ENCODE results near the gene CHPF2.

CHPF2 gene, protein sequence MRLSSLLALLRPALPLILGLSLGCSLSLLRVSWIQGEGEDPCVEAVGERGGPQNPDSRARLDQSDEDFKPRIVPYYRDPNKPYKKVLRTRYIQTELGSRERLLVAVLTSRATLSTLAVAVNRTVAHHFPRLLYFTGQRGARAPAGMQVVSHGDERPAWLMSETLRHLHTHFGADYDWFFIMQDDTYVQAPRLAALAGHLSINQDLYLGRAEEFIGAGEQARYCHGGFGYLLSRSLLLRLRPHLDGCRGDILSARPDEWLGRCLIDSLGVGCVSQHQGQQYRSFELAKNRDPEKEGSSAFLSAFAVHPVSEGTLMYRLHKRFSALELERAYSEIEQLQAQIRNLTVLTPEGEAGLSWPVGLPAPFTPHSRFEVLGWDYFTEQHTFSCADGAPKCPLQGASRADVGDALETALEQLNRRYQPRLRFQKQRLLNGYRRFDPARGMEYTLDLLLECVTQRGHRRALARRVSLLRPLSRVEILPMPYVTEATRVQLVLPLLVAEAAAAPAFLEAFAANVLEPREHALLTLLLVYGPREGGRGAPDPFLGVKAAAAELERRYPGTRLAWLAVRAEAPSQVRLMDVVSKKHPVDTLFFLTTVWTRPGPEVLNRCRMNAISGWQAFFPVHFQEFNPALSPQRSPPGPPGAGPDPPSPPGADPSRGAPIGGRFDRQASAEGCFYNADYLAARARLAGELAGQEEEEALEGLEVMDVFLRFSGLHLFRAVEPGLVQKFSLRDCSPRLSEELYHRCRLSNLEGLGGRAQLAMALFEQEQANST

DNA sequence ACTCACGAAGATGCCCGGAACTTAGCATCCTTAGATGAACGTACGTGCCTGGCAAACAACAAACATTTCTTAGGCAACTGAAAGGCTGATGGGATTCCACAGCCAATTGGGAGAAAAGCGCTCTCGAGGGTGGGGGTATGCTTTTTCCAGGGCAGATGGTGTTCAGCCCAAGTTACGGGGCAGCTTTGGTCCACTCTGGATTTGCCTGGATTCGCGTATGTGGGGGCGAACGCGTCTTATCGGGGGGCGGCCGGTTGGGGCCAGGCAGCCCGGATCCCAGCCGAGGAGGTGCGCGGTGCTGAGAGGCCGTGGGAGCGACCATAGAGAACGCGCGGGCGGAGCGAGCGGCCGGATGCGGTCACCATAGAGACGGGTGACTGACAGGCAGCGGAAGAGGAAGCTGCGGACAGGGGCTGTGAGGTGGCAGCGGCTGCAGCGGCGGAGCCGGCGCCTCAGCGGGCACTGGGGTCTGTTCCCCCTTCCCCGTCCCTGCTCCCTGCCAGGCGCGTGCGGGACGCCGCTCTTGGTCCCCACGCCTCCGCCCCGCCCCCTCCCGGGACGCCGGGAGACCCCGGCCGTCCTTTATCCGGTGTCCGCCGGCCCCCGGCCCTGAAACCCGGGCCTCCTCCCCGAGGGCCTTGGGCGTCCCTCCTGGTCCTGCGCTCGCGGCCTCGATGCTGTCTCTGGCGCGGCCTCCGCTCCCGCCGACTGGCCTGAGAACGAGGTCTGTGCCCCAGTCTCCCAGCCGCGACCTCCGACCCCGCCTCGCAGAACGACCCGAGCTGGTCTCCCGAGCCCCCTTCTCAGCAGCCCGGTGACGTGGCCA lies at the start of gene CHPF2:
Gene CHPF2, plus strand, starts transcription at position 393 of the 826 bp plus-strand sequence. CDS start 1,529 bp downstream, outside the sequence.
- DNase-seq (ENCODE audit: extremely low spot score, insufficient read length, low read depth) = peak; percentile 94
- FAIRE-seq = peak; percentile 87

DNA sequence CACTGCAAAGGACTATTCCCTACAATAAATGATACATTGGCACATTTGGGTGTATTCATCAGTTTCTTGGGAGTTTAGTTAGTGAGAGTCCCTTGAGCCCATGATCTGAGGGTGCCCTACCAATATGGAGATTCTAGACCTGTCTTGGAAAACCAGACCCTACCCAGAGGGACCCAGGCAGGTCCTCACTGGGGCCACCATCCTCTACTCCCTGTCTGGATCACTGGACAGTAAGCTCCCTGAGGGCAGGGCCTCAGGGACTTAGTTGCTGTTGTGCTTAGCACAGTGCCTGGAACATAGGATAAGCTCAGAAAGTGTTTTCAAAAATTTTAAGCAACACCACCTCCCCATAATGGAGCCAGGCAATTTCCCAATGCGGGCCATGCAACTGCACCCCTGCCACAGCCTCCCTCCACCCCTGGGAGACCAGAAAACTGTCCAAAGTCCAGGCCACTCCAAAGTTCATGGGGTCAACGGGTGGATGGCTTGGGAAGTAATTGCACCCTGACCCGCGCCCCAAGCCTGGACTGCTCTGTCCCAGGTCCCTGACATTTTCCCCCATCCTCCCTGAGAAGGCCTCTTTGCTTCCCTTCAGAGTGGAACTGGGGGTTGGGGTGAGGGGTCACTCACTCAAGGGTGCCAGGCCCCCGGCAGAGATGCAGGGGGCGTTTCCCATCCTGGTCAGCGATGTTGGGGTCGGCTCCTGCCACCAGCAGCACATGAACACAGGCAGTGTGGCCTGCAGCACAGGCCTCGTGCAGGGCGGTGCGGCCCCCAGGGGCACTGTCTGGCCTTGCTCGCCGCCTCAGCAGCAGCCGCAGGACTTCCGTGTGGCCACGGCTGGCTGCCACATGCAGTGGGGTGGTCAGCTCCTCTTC lies 46.3 kb upstream of the CHPF2 start:
- FAIRE-seq = no peak
- DNase-seq (ENCODE audit: extremely low spot score, insufficient read length, low read depth) = no peak

DNA sequence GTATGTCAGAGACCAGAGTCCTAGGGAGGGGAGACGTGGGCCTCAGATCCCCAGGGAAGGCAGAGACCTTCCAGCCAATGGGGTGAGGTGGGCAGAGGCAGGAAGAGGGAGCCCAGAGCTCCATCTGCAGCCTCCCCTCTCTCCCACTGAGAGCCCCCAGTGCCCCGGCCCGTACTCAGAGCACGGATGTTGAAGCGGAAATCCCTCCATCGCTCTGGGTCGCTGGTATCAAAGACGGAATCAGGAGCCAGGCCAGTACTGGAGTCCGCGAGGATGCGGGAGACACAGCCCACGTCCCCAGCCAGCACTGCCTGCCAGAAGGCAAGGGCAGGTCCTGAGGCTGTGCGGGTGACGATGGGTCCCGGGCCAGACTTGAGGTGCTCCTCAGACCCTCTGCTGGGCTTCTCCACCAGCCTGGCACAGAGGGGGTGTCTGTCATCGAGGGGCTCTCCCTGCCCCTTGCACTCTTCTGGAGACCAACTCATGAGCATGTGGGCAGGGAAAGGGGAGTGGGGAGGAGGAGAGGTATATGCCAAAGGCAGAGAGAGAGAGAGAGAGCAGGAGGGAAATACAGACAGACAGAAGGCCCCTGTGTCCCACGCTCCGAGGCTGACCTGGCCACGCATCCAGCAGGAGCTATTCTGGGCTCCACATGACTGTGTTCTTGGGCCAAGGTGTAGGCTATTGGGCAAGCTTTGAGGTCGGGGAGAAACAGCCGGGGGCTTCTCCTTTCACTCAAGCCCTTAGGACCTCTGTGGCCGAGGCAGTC lies 45.5 kb upstream of the CHPF2 start, which contains the start of gene ASB10:
Gene ASB10, minus strand, starts transcription at position 611 of the 769 bp plus-strand sequence. Its CDS starts 120 bp downstream, at position 491.
- DNase-seq (ENCODE audit: extremely low spot score, insufficient read length, low read depth) = no peak
- FAIRE-seq = no peak

DNA sequence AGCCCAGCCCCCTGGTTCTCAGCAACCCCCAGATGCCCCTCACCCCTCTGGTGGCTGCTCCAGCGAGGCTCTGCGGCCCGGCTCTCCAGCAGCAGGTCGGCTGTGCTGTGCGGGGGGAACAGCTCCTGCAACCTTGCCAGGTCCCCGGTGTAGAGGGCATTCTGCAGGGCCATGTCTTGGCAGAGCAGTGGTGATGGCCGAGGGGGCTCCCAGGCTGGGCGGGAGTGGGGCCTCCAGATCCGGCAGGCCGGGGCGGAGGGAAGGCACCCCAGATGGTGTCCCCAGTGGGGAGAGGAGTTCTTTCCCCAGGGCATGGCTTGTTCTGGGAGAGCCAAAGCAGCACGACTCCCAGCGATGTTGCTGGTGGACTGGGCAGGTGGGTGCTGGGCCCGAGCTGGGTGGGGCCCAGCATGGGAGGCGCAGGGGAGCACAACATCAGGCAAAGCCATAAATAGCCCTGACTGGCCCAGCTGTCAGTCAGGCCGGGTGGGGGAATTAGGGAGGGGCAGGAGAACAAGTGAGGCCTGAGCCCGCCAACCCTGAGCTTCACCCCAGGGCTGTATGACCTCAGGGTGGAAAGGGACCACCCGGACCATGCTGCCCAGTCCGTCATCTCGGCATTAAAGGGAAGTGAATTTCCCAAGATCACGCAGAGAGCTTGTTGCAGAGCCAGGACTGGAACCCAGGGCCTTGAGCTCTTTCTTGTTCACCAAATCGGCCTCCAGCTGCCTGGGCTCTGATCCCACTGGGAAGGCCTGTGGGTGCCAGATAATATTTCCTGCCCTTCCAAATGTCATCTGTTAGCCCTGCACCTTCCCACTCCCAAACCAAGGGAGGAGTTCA lies 44.7 kb upstream of the CHPF2 start:
- DNase-seq (ENCODE audit: extremely low spot score, insufficient read length, low read depth) (no peak), FAIRE-seq (no peak)

DNA sequence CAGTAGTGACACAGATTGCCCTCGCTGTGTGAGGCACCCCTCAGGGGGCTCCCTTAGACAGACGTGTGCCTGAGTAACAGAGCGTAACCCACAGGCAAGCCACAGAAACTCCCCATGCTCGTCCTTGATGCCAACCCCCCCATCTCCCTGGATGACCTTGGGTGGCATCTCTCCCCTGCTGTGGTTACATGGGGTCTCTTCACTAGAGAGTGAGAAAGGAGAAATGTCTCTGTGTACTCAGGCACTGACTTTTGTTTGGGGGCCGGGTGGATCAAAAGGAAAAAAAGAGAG lies 44.1 kb upstream of the CHPF2 start:
- no peak for FAIRE-seq
- no peak for DNase-seq (ENCODE audit: extremely low spot score, insufficient read length, low read depth)

DNA sequence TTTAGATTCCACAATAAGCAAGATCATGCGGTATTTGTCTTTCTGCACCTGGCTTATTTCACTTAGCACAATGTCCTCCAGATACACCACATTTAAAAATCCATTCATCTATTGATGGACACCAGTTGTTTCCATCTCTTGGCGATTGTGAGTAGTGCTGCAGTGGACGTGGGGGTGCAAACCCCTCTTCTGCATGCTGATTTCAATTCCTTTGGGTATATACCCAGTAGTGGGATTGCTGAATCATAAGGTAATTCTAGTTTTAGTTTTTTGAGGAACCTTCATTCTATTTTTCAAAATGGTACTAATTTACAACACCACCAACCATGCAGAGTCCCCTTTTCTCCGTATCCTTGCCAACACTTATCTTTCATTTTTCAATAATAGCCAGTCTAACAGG lies 43.2 kb upstream of the CHPF2 start:
- no peak for FAIRE-seq
- DNase-seq (ENCODE audit: extremely low spot score, insufficient read length, low read depth) = no peak

DNA sequence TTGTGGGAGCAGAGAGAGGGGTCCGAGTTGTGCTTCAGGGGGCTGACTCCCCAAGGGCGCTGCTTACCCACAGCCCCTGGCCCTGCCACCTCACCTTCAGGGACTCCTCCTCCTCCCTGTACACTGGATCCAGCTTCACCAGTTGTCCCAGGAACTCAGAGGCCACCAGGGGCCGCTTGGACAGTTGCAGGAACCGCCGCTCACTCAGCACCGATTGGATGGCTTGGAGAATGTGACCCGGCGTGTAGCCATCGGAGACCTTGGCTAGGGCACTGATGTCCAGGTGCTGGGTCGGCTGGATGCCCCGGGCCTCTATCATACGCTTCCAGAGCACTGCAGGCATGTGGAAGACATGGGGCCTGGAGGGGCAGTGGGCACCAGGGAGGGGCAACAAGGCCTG lies 40.7 kb upstream of the CHPF2 start:
- no peak for FAIRE-seq
- no peak for DNase-seq (ENCODE audit: extremely low spot score, insufficient read length, low read depth)

DNA sequence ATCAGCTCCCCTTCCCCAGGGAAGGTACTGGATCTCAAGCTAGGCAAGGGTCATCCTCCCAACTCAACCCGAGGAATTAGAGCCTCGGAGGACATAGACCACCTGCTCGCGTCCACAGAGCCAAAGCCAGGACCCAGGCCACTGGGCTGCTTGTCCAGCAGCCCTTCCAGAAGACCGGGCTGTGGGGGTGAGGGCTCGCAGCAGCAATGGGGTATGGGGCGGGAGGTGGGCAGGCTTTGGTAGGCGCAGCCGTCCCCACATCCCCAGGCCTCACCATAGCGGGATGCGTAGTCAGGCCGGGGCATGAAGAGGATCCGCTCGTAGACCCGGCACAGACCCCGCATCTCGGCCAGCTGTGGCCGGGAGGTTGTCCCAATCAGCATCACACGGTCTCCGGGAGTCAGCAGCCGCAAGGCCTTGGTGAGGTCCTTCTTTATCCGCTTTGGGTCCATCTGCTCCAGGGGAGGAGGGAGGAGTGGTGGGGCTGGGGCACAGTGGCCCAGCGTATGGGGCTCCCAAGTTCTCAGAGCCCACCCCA lies 40.2 kb upstream of the CHPF2 start:
- no peak for FAIRE-seq
- no peak for DNase-seq (ENCODE audit: extremely low spot score, insufficient read length, low read depth)

DNA sequence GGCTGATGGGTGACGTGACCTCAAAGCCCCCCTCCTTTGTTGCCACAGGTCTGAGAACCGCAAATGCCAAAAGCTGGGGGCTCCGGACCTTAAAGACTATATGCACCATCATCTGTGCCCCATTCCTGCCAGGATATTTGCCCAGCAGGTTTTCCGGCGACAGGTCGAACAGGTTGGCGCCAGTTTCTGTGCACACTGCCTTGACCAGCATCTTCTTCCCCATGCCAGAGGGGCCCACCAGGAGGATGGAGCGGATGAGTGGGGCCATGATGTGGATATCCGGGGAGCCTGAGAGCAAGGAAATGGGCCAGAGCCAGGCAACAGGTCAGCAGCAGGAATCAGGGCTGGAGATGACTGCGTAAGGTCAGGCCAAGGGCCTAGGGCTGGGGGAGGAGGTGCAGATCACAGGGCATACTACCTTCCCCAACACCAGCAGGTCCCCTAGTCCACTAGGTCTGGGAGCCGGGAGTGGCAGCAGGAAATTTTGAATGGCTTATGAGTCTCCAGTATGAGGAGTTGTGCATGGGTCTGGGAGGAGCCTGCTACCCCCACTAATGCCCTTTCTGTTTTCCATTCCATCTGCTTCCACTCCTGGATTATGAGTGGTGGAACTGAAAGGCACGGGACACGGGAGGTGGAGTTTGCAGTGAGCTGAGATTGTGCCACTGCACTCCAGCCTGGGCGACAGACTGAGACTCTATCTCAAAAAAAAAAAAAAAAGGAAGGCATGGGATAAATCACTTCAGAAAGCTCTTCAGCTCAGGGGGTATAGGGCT lies 38.9 kb upstream of the CHPF2 start:
- DNase-seq (ENCODE audit: extremely low spot score, insufficient read length, low read depth) (no peak), FAIRE-seq (no peak)

DNA sequence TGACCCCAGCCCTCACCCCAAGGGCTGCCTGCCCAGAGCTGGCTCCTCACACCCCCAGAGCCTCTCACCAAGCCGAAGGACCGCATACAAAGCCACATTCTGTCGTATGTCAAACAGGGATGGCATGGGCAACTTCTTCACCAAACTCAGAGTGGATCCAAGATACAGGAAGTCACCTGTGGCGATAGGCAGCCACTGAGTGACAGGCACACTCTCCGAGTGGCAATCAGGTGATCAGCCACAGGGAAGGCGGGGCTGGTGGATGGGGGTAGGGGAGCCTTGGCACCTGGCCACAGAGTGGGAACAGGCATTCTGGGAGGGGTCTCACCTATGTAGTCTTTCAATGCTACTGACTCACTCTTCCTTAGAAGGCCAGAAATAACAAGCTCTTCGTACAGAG lies 38.1 kb upstream of the CHPF2 start:
- no peak for FAIRE-seq
- DNase-seq (ENCODE audit: extremely low spot score, insufficient read length, low read depth) = no peak

DNA sequence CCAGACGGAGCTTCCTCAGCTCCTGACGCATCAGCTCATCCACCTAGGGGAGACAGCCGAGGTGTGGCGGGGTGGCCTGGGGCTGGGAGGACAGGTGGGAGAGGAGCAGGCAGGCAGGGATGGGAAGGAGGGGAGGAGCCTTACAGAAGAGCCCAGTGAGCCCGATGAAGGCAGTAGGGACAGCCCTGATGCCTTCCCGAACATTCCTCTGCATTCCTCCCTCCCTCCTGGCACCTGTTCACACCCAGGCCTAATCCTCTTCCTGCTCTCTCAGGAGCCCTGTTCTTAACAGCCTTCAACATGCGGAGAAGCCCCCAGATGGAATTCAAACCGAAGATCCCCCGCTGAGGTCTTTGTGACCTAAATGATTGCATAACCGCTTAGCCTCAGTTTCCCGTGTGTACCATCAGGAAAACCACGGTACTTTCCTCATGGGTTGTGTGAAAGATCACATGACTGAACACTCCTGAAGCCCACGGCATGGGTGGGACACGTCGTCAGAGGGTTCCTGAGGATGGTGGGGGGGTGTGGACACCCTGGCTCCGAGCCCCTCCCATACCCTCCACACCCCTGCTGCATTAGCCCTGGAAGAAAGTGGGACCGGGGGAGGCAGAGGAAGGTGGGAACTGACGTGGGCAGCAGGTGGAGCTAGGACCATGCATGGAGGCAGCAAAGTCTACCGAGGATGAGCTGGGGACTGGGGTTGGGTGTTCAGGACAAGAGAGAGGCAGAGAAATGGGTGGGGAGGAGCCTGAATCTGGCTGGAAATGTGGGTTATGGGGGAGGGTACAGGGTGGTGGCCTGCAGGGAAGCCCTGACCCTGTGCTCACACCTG lies 36.5 kb upstream of the CHPF2 start:
- FAIRE-seq = no peak
- DNase-seq (ENCODE audit: extremely low spot score, insufficient read length, low read depth) = no peak

DNA sequence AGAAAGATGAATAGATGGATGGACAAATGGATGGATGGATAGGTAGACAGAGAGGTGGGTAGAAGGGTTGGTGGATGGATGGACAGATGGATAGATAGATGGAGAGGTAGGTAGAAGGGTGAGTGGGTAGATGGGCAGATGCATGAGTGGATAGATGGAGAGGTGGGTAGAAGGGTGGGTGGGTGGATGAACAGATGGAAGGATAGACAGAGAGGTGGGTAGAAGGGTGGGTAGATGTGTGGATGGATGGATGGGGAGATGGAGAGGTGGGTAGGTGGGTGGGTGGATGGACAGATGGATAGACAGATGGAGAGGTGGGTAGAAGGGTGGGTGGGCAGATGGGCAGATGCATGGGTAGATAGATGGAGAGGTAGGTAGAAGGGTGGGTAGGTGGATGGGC lies 34.4 kb upstream of the CHPF2 start:
- FAIRE-seq (no peak), DNase-seq (ENCODE audit: extremely low spot score, insufficient read length, low read depth) (no peak)

DNA sequence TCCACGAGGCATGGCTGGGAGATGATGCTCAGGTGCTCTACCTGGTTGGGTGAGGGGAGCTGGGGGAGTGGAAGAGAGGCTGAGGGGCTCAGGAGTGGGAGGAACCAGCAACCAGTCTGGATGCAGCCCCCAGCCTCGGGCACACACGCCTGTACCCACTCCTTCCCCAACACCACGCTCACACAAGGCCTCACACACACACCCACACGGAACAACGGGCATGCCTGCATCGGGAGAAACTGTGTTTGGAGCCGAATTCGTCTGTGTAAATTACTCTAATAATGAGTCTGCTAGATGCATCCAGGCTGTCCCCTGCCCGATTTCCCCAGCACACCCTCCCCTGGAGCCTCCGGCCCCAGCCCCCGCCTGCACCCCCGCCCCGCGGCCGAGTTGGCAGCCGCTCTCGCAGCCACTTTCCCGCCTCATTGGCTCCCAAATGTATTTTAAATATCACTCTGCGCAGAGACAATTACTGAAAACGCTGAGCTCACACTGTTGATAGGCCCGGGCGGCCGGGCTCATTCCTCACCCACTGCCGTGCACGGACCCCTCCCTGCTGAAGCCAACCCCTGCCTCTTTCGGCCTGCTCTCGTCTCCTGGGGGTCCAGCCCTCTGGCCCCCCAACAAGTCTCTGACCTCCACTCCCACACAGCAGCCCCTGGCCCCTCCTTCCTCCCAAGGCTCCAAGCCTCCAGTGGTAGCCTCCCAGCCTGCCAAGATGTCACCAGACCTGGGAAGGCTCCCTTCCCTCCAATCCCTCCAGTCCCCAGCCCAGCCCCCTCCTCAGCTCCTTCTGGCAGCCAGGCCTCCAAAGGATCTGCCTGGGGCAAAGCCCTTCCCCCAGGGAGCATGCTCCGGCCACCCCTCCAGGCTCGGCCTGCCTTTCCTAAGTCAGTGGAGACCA lies 33.1 kb upstream of the CHPF2 start:
- no peak for DNase-seq (ENCODE audit: extremely low spot score, insufficient read length, low read depth)
- no peak for FAIRE-seq

DNA sequence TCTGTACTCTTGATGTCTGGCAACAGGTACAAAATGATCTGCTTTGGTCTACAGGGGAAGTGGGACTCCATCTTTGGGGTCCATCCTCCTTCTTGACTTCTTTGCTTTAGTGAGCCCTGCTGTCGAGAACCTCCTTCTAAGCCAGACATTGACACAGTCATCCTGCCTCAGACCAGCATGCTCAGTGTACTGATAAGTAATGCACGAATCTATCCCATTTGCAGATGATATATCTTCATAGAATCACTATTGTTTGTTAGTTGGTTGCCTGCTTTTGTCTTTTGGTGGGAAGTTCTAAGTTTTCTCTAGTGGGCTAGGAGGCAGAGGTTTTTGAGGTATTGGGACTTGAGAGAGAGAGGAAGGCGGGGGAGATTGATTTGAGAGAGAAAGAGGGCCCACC lies 30.9 kb upstream of the CHPF2 start:
- no peak for DNase-seq (ENCODE audit: extremely low spot score, insufficient read length, low read depth)
- no peak for FAIRE-seq

DNA sequence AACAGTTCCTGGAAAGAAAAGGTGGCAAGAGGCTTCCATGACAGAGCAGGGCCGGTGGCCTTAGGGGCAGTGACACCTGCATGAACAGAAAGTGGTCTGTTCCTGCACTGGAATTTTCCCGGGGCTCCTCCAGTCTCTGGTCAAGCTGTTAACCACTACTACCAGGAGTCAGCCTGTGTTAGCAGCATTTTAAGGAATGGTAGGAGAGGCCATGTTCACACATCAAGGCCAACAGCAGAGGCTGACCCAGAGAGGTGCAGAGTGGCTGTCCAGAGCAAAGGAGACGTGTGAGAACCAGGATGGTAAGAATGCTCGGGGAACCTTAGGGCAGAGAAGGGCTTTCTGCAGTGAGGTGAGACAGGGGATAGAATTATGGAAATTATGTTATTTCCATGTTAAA lies 30.5 kb upstream of the CHPF2 start:
- no peak for DNase-seq (ENCODE audit: extremely low spot score, insufficient read length, low read depth)
- FAIRE-seq = no peak

Measured in GM18507 (cell line).